ENCODE measurements around the gene UCHL3. TPM values are rescaled to one million over a fixed set of nuclear protein-coding genes. Genes with fewer than 3 reads are reported as not detected.

The UCHL3 gene
- total and polyA plus RNA-seq, 2 of the 4 experiments (the other 2 are of a cell fraction) = 63.8 to 68.3 TPM

GRCh38 chr13:75620020-75620419, 70.4 kb downstream of the UCHL3 start:
- Histone ChIP-seq H3K79me1 (ENCODE audit: low read depth in 1 of 2, low read length in 2 of 2) (peaks cover 7 to 50% of the 10 kb centered on the region in 2 experiments), H2BK20ac (ENCODE audit: low read depth, low read length) (peak overlapping the region; percentile 97), H3K9me3 (ENCODE audit: control insufficient read depth, insufficient read depth, low read length) (no peaks in the 10 kb centered on the region), H3K9me1 (ENCODE audit: insufficient read depth, low read length) (peaks cover 10% of the 10 kb centered on the region), H3K56ac (ENCODE audit: extremely low read depth, insufficient read depth, low read length) (peak overlapping the region; percentile 80), H2AFZ (replicated peaks; ENCODE audit: low read length, poor library complexity) (no peak overlapping the region), H4K8ac (ENCODE audit: low read depth in 2 of 2, low read length in 2 of 2) (peak overlapping the region; percentile 63 to 98; a peak in 2 of 4 replicates), H3K9ac (ENCODE audit: low read depth, low read length) (no peak overlapping the region), H3K14ac (replicated peaks; ENCODE audit: low read depth, low read length) (peak overlapping the region; percentile 81), H2BK5ac (ENCODE audit: low read depth, low read length, poor library complexity, severe bottlenecking) (peak overlapping the region; percentile 96), H3K23ac (ENCODE audit: low read depth, low read length) (peak overlapping the region; percentile 98; the same call in 1 of the 2 replicates), H2AK5ac (ENCODE audit: low read depth, low read length) (0 out of 2 replicates have a peak overlapping the region, but pooled peaks have one; percentile 1), H3K36me3 (ENCODE audit: control insufficient read depth, insufficient read depth, low read length) (no peaks in the 10 kb centered on the region), H3K4ac (ENCODE audit: low read depth, low read length) (peak overlapping the region; percentile 95; the same call in 1 of the 2 replicates), H3K4me1 (ENCODE audit: control insufficient read depth, insufficient read depth, low read length) (peaks cover 20% of the 10 kb centered on the region), H4K20me1 (ENCODE audit: insufficient read depth, low read length) (no peaks in the 10 kb centered on the region), H4K91ac (ENCODE audit: insufficient read depth, low read depth, low read length) (peak overlapping the region; percentile 13; the same call in 1 of the 2 replicates), H3K4me3 (ENCODE audit: insufficient read depth, low read depth, low read length) (no peak overlapping the region), H2AK9ac (replicated peaks; ENCODE audit: low read depth, low read length, poor library complexity) (no peak overlapping the region), H3K27me3 (ENCODE audit: control insufficient read depth, insufficient read depth, low read length) (no peaks in the 10 kb centered on the region), H3K4me2 (ENCODE audit: low read depth, low read length) (peak overlapping the region; percentile 16; the same call in 1 of the 2 replicates), H2BK15ac (ENCODE audit: low read depth, low read length) (no peak overlapping the region), H4K5ac (ENCODE audit: low read depth, low read length) (no peak overlapping the region; the same call in 1 of the 2 replicates), H3K18ac (ENCODE audit: low read depth, low read length) (peak overlapping the region; percentile 67; the same call in 1 of the 2 replicates), H2BK120ac (ENCODE audit: low read depth, low read length) (peak overlapping the region; percentile 98), H3K27ac (ENCODE audit: insufficient read depth, low read length) (peak overlapping the region; percentile 20; the same call in 1 of the 2 replicates)
- WGBS, 2 experiments (ENCODE audit: extremely low coverage in 2 of 2, insufficient read length in 1 of 2) = no CpG with 5 or more reads among the region's 1 CpG
- no TSS peak for BruUV-seq (replicated peaks)
- CTCF ChIA-PET = no interaction called here
- ATAC-seq (ENCODE audit: low read depth) (0 out of 2 replicates have a peak, but pooled peaks have one; percentile 16), DNase-seq (no peak)
- intact Hi-C loops (cut with micrococcal nuclease) = loop anchor here (5.0 kb wide), 2 partner anchors 38 to 848 kb away; no protein-coding TSS in a partner anchor
- in situ Hi-C loops (cut with MboI; ENCODE audit: low sequenced_read_pairs) = no loop called here
- dilution Hi-C loops (cut with HindIII; ENCODE audit: low sequenced_read_pairs, unreplicated experiment) = no loop called here
- TF ChIP-seq CHD1 (IDR thresholded peaks at IDR 0.05; ENCODE audit: low read depth, low read length) (no peak), RCOR1 (IDR thresholded peaks at IDR 0.05; ENCODE audit: insufficient replicate concordance, low read length) (no peak), NFE2L2 (IDR thresholded peaks at IDR 0.05; ENCODE audit: low read depth, low read length) (no peak), CEBPB (IDR thresholded peaks at IDR 0.05; ENCODE audit: low read depth, low read length) (no peak)
- POLR2A ChIA-PET (ENCODE audit: unreplicated experiment) = no interaction called here
